NCI-H146 treated with DMSO at 0.1 percent for 48 hours (cell line): ENCODE data around the gene BACH2.
"Not testable (repeated sequence)": the region's sequence is repeated elsewhere in the genome, so short reads cannot be mapped to it uniquely, and the experiment has no call there.

Source experiments
- DNase-seq: peaks from one replicate; lab custom pipeline; 2025; ENCODE audit not compliant: unreplicated experiment; lab: John Stamatoyannopoulos, UW

The BACH2 gene

GRCh38 chr6:90076511-90077415, 219.9 kb downstream of the BACH2 start:
- no peak for DNase-seq

- DNase-seq, result no peak
Observed at GRCh38 chr6:90074161-90074850, 222.3 kb downstream of the BACH2 start.

GRCh38 chr6:90072935-90073464, 223.6 kb downstream of the BACH2 start:
- no peak for DNase-seq

GRCh38 chr6:90072501-90072900, 224.1 kb downstream of the BACH2 start:
- DNase-seq, result no peak

- DNase-seq, result no peak
Observed at GRCh38 chr6:90068703-90069523, 227.7 kb downstream of the BACH2 start.

- DNase-seq, result no peak
Observed at GRCh38 chr6:90068264-90068663, 228.4 kb downstream of the BACH2 start.

GRCh38 chr6:90066697-90067096, 229.9 kb downstream of the BACH2 start:
- no peak for DNase-seq

- no peak for DNase-seq
Observed at GRCh38 chr6:90065173-90065572, 231.5 kb downstream of the BACH2 start.

GRCh38 chr6:90062667-90063066, 234.0 kb downstream of the BACH2 start:
- DNase-seq, result no peak

GRCh38 chr6:90062051-90062450, 234.6 kb downstream of the BACH2 start:
- no peak for DNase-seq

- not testable (repeated sequence) for DNase-seq
Observed at GRCh38 chr6:90059178-90059577, 237.5 kb downstream of the BACH2 start.

- DNase-seq, result not testable (repeated sequence)
Observed at GRCh38 chr6:90055924-90056323, 240.7 kb downstream of the BACH2 start.

- not testable (repeated sequence) for DNase-seq
Observed at GRCh38 chr6:90054193-90054592, 242.4 kb downstream of the BACH2 start.

- DNase-seq, result no peak
Observed at GRCh38 chr6:90053614-90054013, 243.0 kb downstream of the BACH2 start.

GRCh38 chr6:90049295-90049694, 247.3 kb downstream of the BACH2 start:
- DNase-seq, result no peak

- DNase-seq, result no peak
Observed at GRCh38 chr6:90048206-90048967, 248.3 kb downstream of the BACH2 start.

GRCh38 chr6:90045535-90045934, 251.1 kb downstream of the BACH2 start:
- no peak for DNase-seq

GRCh38 chr6:90044833-90045381, 251.7 kb downstream of the BACH2 start:
- DNase-seq, result no peak

GRCh38 chr6:90044182-90044832, 252.3 kb downstream of the BACH2 start:
- no peak for DNase-seq

GRCh38 chr6:90040931-90041330, 255.7 kb downstream of the BACH2 start:
- DNase-seq, result no peak
